DND-41 (cell line): Measurements from ENCODE around the gene COL4A2.

Experiments used
- CTCF ChIP-seq: IDR thresholded peaks from 2 replicates; pipeline ENCODE4 v1.5.1; 2012; ENCODE audit warnings: borderline replicate concordance, low read length, moderate library complexity, mild to moderate bottlenecking; ENCODE audit not compliant: poor library complexity, severe bottlenecking; ENCODE audit errors: extremely low read depth
- EZH2 ChIP-seq: IDR thresholded peaks from 3 replicates; pipeline ENCODE4 v1.6.1; 2012; ENCODE audit warnings: borderline replicate concordance, low read depth, mild to moderate bottlenecking, moderate library complexity, low read length, inconsistent platforms; ENCODE audit not compliant: severe bottlenecking

DNA sequence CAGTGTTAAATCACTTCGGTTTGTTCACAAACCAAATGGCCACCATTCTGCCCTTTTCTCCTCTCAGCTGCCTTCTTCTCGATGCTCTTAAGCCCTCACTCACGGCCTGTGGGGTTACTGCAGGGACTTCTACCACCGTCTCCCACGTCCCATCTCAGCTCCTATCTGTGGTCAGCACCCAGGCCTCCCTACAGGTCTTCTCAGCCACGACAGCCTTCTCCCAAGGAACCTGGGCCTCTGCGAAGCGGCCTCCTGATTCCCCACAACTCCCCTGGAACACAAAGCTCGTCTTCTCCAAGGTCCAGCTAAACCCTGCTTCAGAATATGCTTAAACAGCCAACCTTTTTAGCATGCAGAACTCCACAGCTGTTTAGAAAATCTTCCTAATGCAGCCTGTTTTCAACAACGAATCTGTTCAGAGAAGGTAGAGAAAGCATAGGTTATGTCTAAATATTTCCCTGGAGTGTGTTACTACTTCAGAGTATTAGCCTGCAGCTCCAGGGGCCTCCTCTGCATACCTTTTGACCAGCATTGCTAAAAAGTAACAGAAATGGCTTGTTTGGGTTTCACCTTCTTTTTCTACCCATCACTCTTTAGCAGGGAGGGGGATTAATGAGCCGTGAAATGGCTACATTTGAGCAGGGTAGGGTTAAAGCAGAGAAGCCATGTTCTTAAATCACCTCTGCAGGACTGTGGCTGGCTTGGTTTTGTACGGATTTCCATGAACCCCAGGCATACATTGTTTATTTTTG, 104.0 kb downstream of the COL4A2 start:
- no peak for TF ChIP-seq CTCF
- TF ChIP-seq EZH2 = no peak
